HUES6 (cell line): ENCODE data around the gene MRAS.

Experiments used
- H3K27ac ChIP-seq: 2 replicates; pipeline ENCODE4 v1.7.0; 2013; ENCODE audit warnings: low read depth, mild to moderate bottlenecking, low read length, inconsistent platforms
- H3K27me3 ChIP-seq: 2 replicates; pipeline ENCODE4 v1.6.1; 2013; ENCODE audit warnings: low read length; ENCODE audit not compliant: control insufficient read depth, insufficient read depth
- H3K36me3 ChIP-seq: 2 replicates; pipeline ENCODE4 v1.6.1; 2013; ENCODE audit warnings: low read length; ENCODE audit not compliant: control insufficient read depth, insufficient read depth
- H3K4me1 ChIP-seq: 2 replicates; pipeline ENCODE4 v1.6.1; 2013; ENCODE audit warnings: low read length; ENCODE audit not compliant: control insufficient read depth, insufficient read depth
- H3K4me3 ChIP-seq: 2 replicates; pipeline ENCODE4 v1.5.1; 2013; ENCODE audit warnings: low read depth, low read length
- H3K9ac ChIP-seq: one replicate; pipeline ENCODE4 v1.6.1; 2013; ENCODE audit warnings: mild to moderate bottlenecking, low read length
- H3K9me3 ChIP-seq: 2 replicates; pipeline ENCODE4 v1.6.1; 2013; ENCODE audit warnings: low read depth, low read length; ENCODE audit not compliant: control insufficient read depth, insufficient read depth

The MRAS gene

GRCh38 chr3:138438896-138439295 is 90.5 kb downstream of the MRAS start:
- Histone ChIP-seq H3K27me3 (peaks cover 33% of the 10 kb centered on the region), H3K9ac (no peak overlapping the region), H3K36me3 (no peaks in the 10 kb centered on the region), H3K9me3 (peaks cover 4% of the 10 kb centered on the region), H3K4me1 (peaks cover 36% of the 10 kb centered on the region; the same call in 1 of the 2 replicates), H3K4me3 (no peak overlapping the region), H3K27ac (no peak overlapping the region)

DNA sequence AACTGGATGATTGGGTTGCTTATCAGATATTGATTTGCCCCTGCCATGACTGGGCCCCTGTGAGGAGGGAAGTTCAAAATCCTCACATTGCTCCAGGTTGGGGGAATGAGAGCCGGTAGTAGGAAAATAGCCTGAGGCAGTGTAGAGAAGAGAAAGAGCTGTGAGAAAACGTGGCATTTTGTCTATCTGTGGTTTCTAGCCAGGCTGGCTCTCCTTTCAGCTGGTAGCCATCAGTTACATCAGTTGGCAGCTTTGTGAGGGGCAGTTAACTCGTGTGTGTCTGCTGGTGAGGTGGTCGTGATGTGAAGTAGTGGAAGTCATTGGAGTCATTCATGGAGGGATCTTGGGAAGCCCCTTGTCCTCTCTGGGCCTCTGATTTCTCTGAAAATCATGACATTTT is 91.3 kb downstream of the MRAS start:
- Histone ChIP-seq H3K9me3 (no peaks in the 10 kb centered on the region), H3K4me1 (peaks cover 36% of the 10 kb centered on the region; the same call in 1 of the 2 replicates), H3K27me3 (peaks cover 26% of the 10 kb centered on the region), H3K9ac (no peak overlapping the region), H3K36me3 (no peaks in the 10 kb centered on the region), H3K27ac (no peak overlapping the region), H3K4me3 (no peak overlapping the region)

DNA sequence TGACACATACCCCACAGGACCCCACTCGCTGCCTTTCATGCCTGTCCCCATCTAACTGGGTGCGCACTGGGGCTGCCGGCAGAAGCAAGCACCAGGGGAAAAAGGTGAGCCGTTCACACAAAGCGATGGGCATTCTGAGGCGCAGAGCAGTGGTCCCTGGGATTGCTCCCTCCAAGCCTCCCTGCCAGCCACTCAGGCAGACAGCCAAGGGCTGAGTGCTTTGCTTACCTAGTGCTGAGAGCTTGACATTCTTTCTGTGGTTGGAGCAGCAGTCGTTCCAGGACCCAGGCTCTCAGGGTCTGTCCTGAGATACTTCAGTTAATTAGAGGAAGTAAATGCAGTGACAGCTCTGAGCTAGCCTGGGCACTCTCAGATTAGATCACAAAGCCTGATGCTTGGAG is 91.7 kb downstream of the MRAS start:
- Histone ChIP-seq H3K36me3 (no peaks in the 10 kb centered on the region), H3K27me3 (peaks cover 21% of the 10 kb centered on the region), H3K4me3 (no peak overlapping the region), H3K9me3 (no peaks in the 10 kb centered on the region), H3K4me1 (peaks cover 36% of the 10 kb centered on the region; the same call in 1 of the 2 replicates), H3K9ac (no peak overlapping the region), H3K27ac (no peak overlapping the region)

GRCh38 chr3:138440596-138440995 is 92.2 kb downstream of the MRAS start:
- H3K27ac ChIP-seq, result no peak overlapping the region
- no peaks in the 10 kb centered on the region for H3K36me3 ChIP-seq
- H3K4me1 ChIP-seq, result peaks cover 36% of the 10 kb centered on the region; the same call in 1 of the 2 replicates
- H3K9ac ChIP-seq, result no peak overlapping the region
- peaks cover 16% of the 10 kb centered on the region for H3K27me3 ChIP-seq
- H3K9me3 ChIP-seq, result no peaks in the 10 kb centered on the region
- H3K4me3 ChIP-seq, result no peak overlapping the region

- Histone ChIP-seq H3K4me3 (no peak overlapping the region), H3K27ac (no peak overlapping the region), H3K27me3 (peaks cover 10% of the 10 kb centered on the region), H3K9me3 (no peaks in the 10 kb centered on the region), H3K36me3 (no peaks in the 10 kb centered on the region), H3K4me1 (peaks cover 36% of the 10 kb centered on the region; the same call in 1 of the 2 replicates), H3K9ac (no peak overlapping the region)
Observed at GRCh38 chr3:138441256-138441655, 92.9 kb downstream of the MRAS start.

DNA sequence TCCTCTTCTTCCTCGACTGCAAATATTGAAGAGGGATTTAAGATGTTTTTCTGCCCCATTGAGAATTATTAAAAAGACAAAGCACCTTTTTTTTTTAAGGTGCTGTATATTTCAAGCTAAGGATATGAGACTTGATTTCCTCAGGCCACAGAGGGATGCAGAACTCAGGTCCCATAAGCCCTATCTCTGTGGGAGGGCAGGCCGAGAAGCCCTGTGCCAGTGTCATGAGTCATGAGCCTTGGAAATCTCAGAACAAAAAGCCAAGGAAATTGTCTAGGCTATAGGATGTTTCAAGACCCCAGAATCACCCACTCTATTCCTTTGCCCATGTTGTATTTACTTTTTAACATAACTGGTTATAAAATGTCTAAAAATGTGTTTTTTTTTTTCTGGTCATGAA is 93.4 kb downstream of the MRAS start:
- Histone ChIP-seq H3K27ac (no peak overlapping the region), H3K4me1 (peaks cover 36% of the 10 kb centered on the region; the same call in 1 of the 2 replicates), H3K9ac (no peak overlapping the region), H3K4me3 (no peak overlapping the region), H3K9me3 (no peaks in the 10 kb centered on the region), H3K27me3 (peaks cover 5% of the 10 kb centered on the region), H3K36me3 (no peaks in the 10 kb centered on the region)

DNA sequence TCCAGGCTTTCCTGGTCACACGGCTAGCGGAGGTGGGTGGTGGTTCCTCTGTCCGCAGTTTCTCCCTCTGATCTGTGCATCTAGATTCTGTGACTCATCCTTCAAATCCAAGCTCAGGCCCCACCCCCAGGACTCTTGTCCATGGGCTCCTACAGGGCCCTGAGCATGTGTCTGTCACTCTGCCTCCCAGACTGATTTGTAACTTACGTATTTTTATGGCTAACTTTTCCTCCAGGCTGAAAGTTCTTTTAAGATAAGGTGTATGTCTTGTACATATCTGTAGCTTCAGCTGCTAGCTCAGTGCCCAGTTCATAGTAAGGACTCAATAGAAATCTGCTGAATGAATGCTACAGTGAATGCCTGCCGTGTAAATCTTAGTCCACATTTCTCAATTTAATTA is 94.1 kb downstream of the MRAS start:
- H3K9me3 ChIP-seq, result no peaks in the 10 kb centered on the region
- H3K27ac ChIP-seq, result no peak overlapping the region
- H3K4me3 ChIP-seq, result no peak overlapping the region
- no peaks in the 10 kb centered on the region; the same call in 1 of the 2 replicates for H3K27me3 ChIP-seq
- peaks cover 36% of the 10 kb centered on the region; the same call in 1 of the 2 replicates for H3K4me1 ChIP-seq
- no peak overlapping the region for H3K9ac ChIP-seq
- no peaks in the 10 kb centered on the region for H3K36me3 ChIP-seq

DNA sequence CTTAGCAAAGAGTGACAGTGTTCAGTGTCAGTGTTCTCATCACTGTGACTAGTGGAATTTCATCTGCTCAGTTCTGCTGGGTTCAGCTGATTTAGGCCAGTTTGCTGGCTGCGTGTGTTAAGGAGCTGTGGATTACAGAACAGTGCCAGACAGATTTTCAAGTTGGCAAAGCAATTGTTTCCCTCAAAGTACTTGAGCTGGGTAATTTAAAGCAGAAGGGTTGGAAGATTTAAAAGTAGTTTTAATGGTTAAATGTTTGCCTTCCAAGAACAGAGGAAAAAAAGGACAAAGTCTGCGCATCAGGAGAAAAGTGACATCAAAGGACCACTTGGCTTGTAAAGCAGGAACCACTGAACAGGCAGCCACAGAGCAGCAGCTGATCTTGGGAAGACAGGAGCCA is 94.7 kb downstream of the MRAS start:
- no peak overlapping the region for H3K9ac ChIP-seq
- no peaks in the 10 kb centered on the region for H3K27me3 ChIP-seq
- no peak overlapping the region for H3K27ac ChIP-seq
- no peak overlapping the region for H3K4me3 ChIP-seq
- peaks cover 36% of the 10 kb centered on the region; the same call in 1 of the 2 replicates for H3K4me1 ChIP-seq
- no peaks in the 10 kb centered on the region for H3K36me3 ChIP-seq
- no peaks in the 10 kb centered on the region for H3K9me3 ChIP-seq

GRCh38 chr3:138443521-138444503 is 95.4 kb downstream of the MRAS start:
- Histone ChIP-seq H3K36me3 (no peaks in the 10 kb centered on the region), H3K4me3 (no peak overlapping the region), H3K27ac (no peak overlapping the region), H3K9me3 (no peaks in the 10 kb centered on the region), H3K27me3 (no peaks in the 10 kb centered on the region), H3K9ac (no peak overlapping the region), H3K4me1 (peaks cover 36% of the 10 kb centered on the region; the same call in 1 of the 2 replicates)

DNA sequence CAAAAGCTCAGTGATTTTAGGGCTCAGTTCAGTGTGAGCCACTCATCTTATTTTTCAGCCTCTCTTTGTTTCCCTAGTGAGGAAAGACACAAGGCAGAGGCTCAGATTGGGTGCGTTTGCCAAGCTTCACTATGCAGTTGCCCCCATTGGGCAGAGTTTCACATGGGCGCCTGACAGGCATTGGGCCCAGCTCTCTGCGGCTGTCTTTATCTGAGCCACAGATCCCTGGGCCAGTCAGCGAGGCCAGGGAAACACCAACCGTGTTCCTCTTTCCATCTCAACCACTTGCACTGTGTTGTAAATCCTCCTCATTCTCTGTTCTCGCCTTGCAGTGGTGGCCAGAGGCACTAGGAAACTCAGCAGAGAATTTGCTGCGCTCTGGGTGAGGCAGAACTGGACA is 96.9 kb downstream of the MRAS start:
- Histone ChIP-seq H3K27me3 (no peaks in the 10 kb centered on the region), H3K36me3 (no peaks in the 10 kb centered on the region), H3K9me3 (no peaks in the 10 kb centered on the region), H3K27ac (no peak overlapping the region), H3K4me3 (no peak overlapping the region), H3K9ac (no peak overlapping the region), H3K4me1 (peaks cover 27% of the 10 kb centered on the region; the same call in 1 of the 2 replicates)

GRCh38 chr3:138445654-138446053 is 97.3 kb downstream of the MRAS start:
- Histone ChIP-seq H3K9ac (no peak overlapping the region), H3K36me3 (no peaks in the 10 kb centered on the region), H3K4me1 (peaks cover 23% of the 10 kb centered on the region; the same call in 1 of the 2 replicates), H3K27ac (no peak overlapping the region), H3K27me3 (no peaks in the 10 kb centered on the region), H3K9me3 (no peaks in the 10 kb centered on the region), H3K4me3 (no peak overlapping the region)
